IPS-NIHi7 (cell line): ENCODE data around the gene NAA30.

Experiments
- DNase-seq: peaks from one replicate; pipeline ENCODE4 v3.0.0; 2012; ENCODE audit warnings: mixed read lengths; ENCODE audit errors: extremely low spot score

The NAA30 gene

GRCh38 chr14:57392830-57393229 lies 2.4 kb downstream of the NAA30 start:
- DNase-seq: no peak

- no peak for DNase-seq
Measured at GRCh38 chr14:57400556-57401494, 10.4 kb downstream of the NAA30 start.

- DNase-seq: no peak
Measured at GRCh38 chr14:57401501-57401900, 11.1 kb downstream of the NAA30 start.

GRCh38 chr14:57402173-57402852 lies 11.9 kb downstream of the NAA30 start:
- DNase-seq: no peak

- no peak for DNase-seq
Measured at GRCh38 chr14:57403521-57403864, 13.1 kb downstream of the NAA30 start.

- DNase-seq: no peak
Measured at GRCh38 chr14:57405562-57405961, 15.2 kb downstream of the NAA30 start.

GRCh38 chr14:57408037-57408436 lies 17.7 kb downstream of the NAA30 start:
- DNase-seq: no peak

GRCh38 chr14:57408634-57409033 lies 18.2 kb downstream of the NAA30 start:
- DNase-seq: no peak

GRCh38 chr14:57412341-57412740 lies 22.0 kb downstream of the NAA30 start:
- no peak for DNase-seq

GRCh38 chr14:57413849-57414248 lies 23.5 kb downstream of the NAA30 start:
- DNase-seq: no peak

- DNase-seq: no peak
Measured at GRCh38 chr14:57417228-57417627, 26.8 kb downstream of the NAA30 start.

- no peak for DNase-seq
Measured at GRCh38 chr14:57418999-57419398, 28.6 kb downstream of the NAA30 start.

GRCh38 chr14:57420033-57420432 lies 29.6 kb downstream of the NAA30 start:
- no peak for DNase-seq

GRCh38 chr14:57420986-57421385 lies 30.6 kb downstream of the NAA30 start:
- DNase-seq: no peak

GRCh38 chr14:57435923-57436322 lies 45.5 kb downstream of the NAA30 start:
- no peak for DNase-seq

GRCh38 chr14:57461777-57462320 lies 71.5 kb downstream of the NAA30 start:
- no peak for DNase-seq

GRCh38 chr14:57462551-57462950 lies 72.2 kb downstream of the NAA30 start:
- DNase-seq: no peak

GRCh38 chr14:57464008-57464730 lies 73.8 kb downstream of the NAA30 start:
- DNase-seq: no peak
